SK-N-SH treated with all-trans-retinoic acid at 6 μM for 48 hours (cell line): ENCODE measurements around the gene SDR42E1.

Experiments
- ARNTL ChIP-seq: fragments of 450-650 bp; formaldehyde crosslinking; IDR thresholded peaks from 2 replicates; pipeline ENCODE4 v1.5.0; 2020; ENCODE audit warnings: low read depth, mild to moderate bottlenecking, moderate library complexity, borderline replicate concordance
- CREB5 ChIP-seq: fragments of 250-450 bp; sonication (Bioruptor Pico); IDR thresholded peaks from 2 replicates; pipeline ENCODE4 v1.5.1; 2020; ENCODE audit warnings: low read depth, mild to moderate bottlenecking, moderate library complexity
- CSRNP3 ChIP-seq: fragments of 250-450 bp; sonication (Bioruptor Pico); IDR thresholded peaks from 2 replicates; pipeline ENCODE4 v1.5.1; 2021; ENCODE audit warnings: mild to moderate bottlenecking, moderate library complexity
- ESRRG ChIP-seq: fragments of 250-450 bp; sonication (Bioruptor Pico); IDR thresholded peaks from 2 replicates; pipeline ENCODE4 v1.6.1; 2021; ENCODE audit warnings: mild to moderate bottlenecking
- GLIS3 ChIP-seq: fragments of 250-450 bp; sonication (Bioruptor Pico); IDR thresholded peaks from 2 replicates; pipeline ENCODE4 v1.5.0; 2020; ENCODE audit warnings: mild to moderate bottlenecking, moderate library complexity
- ISL1 ChIP-seq: fragments of 250-450 bp; sonication (Bioruptor Pico); IDR thresholded peaks from 2 replicates; pipeline ENCODE4 v2.1.2; 2022; ENCODE audit warnings: mild to moderate bottlenecking, moderate library complexity
- OSR1 ChIP-seq: fragments of 250-450 bp; sonication (Bioruptor Pico); IDR thresholded peaks from 2 replicates; pipeline ENCODE4 v1.8.0; 2022; ENCODE audit warnings: moderate library complexity, mild to moderate bottlenecking, inconsistent platforms
- PATZ1 ChIP-seq: fragments of 250-450 bp; sonication (Bioruptor Pico); IDR thresholded peaks from 2 replicates; pipeline ENCODE4 v1.8.0; 2020; ENCODE audit warnings: mild to moderate bottlenecking, moderate library complexity, borderline replicate concordance
- RARB ChIP-seq: fragments of 250-450 bp; sonication (Bioruptor Pico); IDR thresholded peaks from 2 replicates; pipeline ENCODE4 v1.8.0; 2021; ENCODE audit warnings: mild to moderate bottlenecking, moderate library complexity
- TSHZ2 ChIP-seq: fragments of 250-450 bp; sonication (Bioruptor Pico); IDR thresholded peaks from 2 replicates; pipeline ENCODE4 v1.5.0; 2020; ENCODE audit warnings: mild to moderate bottlenecking, moderate library complexity
- ZFP3 ChIP-seq: fragments of 250-450 bp; sonication (Bioruptor Pico); IDR thresholded peaks from 2 replicates; pipeline ENCODE4 v1.5.0; 2020; ENCODE audit warnings: mild to moderate bottlenecking, moderate library complexity
- ZFP30 ChIP-seq: fragments of 450-650 bp; formaldehyde crosslinking; IDR thresholded peaks from 2 replicates; pipeline ENCODE4 v1.5.0; 2022; ENCODE audit warnings: mild to moderate bottlenecking, moderate library complexity
- ZNF70 ChIP-seq: fragments of 450-650 bp; formaldehyde crosslinking; IDR thresholded peaks from 2 replicates; pipeline ENCODE4 v1.5.0; 2020; ENCODE audit warnings: mild to moderate bottlenecking, moderate library complexity

GRCh38 chr16:81971853-81972252 lies 39.4 kb downstream of the SDR42E1 start:
- TF ChIP-seq RARB (CRISPR knock-in tag) = no peak
- TF ChIP-seq CSRNP3 = no peak
- no peak for TF ChIP-seq OSR1
- no peak for TF ChIP-seq ZFP3 (CRISPR knock-in tag)
- TF ChIP-seq GLIS3 (CRISPR knock-in tag) = no peak
- TF ChIP-seq ZFP30 = no peak
- no peak for TF ChIP-seq PATZ1 (CRISPR knock-in tag)
- TF ChIP-seq CREB5 (CRISPR knock-in tag) = no peak
- TF ChIP-seq ZNF70 (CRISPR knock-in tag) = no peak
- no peak for TF ChIP-seq ISL1 (CRISPR knock-in tag)
- no peak for TF ChIP-seq ARNTL
- no peak for TF ChIP-seq ESRRG (CRISPR knock-in tag)
- TF ChIP-seq TSHZ2 (CRISPR knock-in tag) = no peak
